GM18498 (cell line): Measurements from ENCODE around the gene NAV2.

Source experiments
- ATAC-seq: cut with Tn5 transposase; IDR thresholded peaks from one replicate; pipeline ENCODE4 v1.9.1; 2021; ENCODE audit warnings: mild to moderate bottlenecking, moderate library complexity; ENCODE audit not compliant: unreplicated experiment

Gene NAV2

DNA sequence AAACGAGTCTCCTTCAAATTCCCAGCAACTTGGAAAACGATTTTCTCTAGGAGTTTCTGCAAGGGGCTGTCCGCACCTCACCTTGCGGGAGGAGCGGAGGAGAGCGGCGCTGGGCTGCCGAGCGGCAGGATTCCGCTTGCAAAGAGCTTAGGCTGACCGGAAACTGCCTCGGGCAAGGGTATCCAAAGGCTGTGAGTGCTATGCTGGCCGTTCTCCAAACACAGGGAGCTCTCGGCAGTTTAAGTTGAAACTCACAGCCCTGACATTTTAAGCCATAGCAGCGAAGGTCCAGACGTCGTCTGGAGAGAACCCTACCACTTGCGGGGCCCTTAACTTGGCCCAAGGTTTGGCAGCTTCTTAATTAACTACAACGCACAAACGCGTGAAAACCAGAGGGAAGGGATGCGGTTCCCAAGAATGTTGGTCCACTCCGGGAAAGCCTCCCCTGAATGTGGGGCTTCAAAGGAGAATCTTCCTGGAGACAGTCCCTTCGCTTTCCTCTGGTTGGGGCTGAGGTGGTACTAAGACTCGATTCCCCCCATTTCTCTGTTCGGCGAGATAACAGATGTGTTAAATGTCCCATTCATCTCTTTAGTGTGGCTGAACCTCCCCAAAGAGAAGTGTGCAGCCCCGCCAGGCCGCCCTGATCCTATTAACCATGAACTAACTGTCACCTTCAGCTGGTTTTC lies 448.7 kb downstream of the NAV2 start:
- ATAC-seq, result no peak

DNA sequence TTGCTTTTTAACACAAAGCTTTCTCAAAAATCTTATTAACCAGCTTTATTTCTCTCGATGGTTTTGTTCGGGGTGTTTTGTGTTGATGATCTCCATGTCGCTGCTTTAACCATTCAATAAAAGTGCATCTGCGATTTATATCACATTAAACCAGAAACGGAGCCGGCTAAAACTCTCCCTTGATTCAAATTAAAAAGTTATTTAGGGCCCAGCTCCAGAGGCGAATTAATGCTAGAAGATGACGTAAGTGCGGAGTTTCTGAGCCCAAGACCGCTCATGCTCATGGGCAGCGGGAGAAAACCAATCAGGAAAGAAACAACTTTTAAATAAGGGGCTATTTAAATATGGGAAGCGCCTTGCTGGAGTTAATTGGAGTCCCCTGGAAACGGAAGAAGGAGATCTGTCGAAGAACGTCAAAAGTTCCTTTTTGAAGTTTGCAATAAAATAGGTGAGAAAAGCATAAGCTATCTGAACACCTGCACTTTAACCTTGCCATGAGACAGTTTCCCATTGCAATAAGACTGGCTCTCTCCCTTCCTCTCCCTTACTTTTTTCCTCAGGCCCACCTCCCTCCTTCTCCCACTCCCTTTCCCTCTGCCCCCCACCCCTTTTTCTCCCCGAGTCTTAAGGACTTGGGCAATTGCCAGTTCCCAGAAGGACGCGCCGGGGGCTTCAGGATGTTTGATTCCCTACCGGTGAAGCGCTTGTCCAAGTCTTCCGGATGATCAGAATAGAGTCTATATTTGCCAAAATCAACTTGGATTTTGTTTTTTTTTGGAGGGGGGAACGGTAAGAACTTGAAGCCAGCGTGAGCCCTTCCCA lies 449.5 kb downstream of the NAV2 start:
- ATAC-seq, result no peak

DNA sequence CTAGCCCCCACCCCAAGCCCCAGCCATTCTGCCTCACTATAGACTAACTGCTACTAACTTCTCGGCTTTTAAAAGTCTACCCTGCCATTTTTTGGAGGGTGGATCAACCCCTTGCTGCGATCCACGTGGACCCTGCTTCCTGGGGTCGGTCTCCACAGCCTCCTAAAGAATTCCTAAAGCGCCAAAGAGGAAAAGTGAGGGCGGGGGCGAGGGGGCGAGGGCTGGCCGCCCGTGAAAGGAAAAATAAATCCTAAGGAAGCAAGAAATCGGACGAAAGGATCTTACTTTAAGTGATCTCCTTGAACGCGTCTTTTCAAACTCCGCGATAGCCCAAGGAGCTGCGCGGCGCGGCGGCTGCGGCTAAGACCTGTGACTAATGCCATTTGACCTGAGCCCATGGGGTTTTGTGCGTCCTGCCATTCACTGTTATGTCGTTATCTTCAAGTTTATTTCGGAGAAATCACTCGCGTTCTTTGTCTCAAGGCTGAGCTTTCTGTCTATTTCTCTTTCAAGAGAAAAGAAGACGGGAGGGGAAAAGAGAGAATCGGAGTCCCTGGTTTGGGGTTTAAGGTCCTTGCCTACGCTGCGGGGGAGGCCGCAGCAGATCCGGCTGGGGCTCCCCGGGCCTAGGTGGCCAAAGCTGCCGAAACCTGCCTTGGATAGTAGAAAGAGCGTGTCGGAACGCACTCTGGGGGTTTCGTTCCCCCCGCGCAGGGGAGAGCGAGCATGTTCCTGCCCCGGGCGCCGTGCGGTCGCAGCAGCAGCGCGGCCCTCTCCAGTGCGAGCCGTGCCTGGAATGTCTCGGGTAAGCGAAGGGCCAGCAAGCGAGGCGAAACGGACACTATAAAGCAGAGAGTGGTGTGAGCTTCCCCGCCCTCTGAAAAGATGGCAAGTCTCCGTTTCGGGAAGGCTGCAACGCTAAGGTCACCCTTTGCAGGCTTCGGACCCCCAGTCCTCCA lies 450.5 kb downstream of the NAV2 start:
- ATAC-seq, result no peak

- ATAC-seq, result no peak
Observed at GRCh38 chr11:20163783-20164481, 451.3 kb downstream of the NAV2 start.
